ENCODE data around the gene ABRAXAS1. TPM values are rescaled to one million over a fixed set of nuclear protein-coding genes. Genes with fewer than 3 reads are reported as not detected.

Gene ABRAXAS1
- polyA plus RNA-seq, 1 donor (not counting 4 experiments of a cell fraction or from before 2014, with no cell fraction given): 9.4 TPM

- dilution Hi-C loops (cut with MboI; ENCODE audit: extremely low pct_ligation_motif_present, low sequenced_read_pairs): no loop called here
- Histone ChIP-seq H3K9me3 (ENCODE audit: control insufficient read depth, low read depth, low read length) (no peaks in the 10 kb centered on the region), H3K4me1 (ENCODE audit: control insufficient read depth, extremely low read depth, insufficient read depth, low read length) (no peaks in the 10 kb centered on the region), H3K9ac (ENCODE audit: control insufficient read depth, extremely low read depth, insufficient read depth, low read length) (no peak overlapping the region), H4K20me1 (ENCODE audit: control insufficient read depth, extremely low read depth, insufficient read depth, low read length) (no peaks in the 10 kb centered on the region), H3K9me1 (ENCODE audit: control insufficient read depth, extremely low read depth, insufficient read depth, low read length) (no peaks in the 10 kb centered on the region), H2AFZ (ENCODE audit: control insufficient read depth, low read length) (no peak overlapping the region), H3K4me2 (ENCODE audit: control insufficient read depth, extremely low read depth, insufficient read depth, low read depth, low read length) (no peak overlapping the region), H3K79me2 (ENCODE audit: control insufficient read depth, insufficient read depth, low read length) (no peaks in the 10 kb centered on the region), H3K27ac (ENCODE audit: control insufficient read depth, insufficient read depth, low read length) (no peak overlapping the region), H3K36me3 (ENCODE audit: control insufficient read depth in 2 of 2, extremely low read depth in 1 of 2, insufficient read depth in 2 of 2, low read length in 2 of 2) (peaks cover 3 to 6% of the 10 kb centered on the region in 2 experiments), H3K4me3 (ENCODE audit: control insufficient read depth in 2 of 3, extremely low read depth in 1 of 3, insufficient read depth in 2 of 3, low read depth in 1 of 3, low read length in 3 of 3) (no peak overlapping the region), H3K27me3 (ENCODE audit: control insufficient read depth, extremely low read depth, insufficient read depth, low read length) (no peaks in the 10 kb centered on the region)
- FAIRE-seq: no peak
- no peak for TF ChIP-seq EZH2 (IDR thresholded peaks at IDR 0.05; ENCODE audit: low read length)
- no peak for TF ChIP-seq CTCF (optimal IDR thresholded peaks at IDR 0.05 in 1 of 3, IDR thresholded peaks at IDR 0.05 in 1 of 3, conservative IDR thresholded peaks at IDR 0.05 in 1 of 3; ENCODE audit: extremely low read depth in 1 of 3, insufficient read depth in 2 of 3, low read length in 3 of 3)
- no peak for DNase-seq (ENCODE audit: low read depth, low spot score)
Measured at GRCh38 chr4:83440899-83441298, 44.0 kb downstream of the ABRAXAS1 start.

GRCh38 chr4:83440148-83440814, 44.6 kb downstream of the ABRAXAS1 start:
- H3K9me3 ChIP-seq (ENCODE audit: control insufficient read depth, low read depth, low read length): no peaks in the 10 kb centered on the region
- TF ChIP-seq EZH2 (IDR thresholded peaks at IDR 0.05; ENCODE audit: low read length) (no peak), CTCF (optimal IDR thresholded peaks at IDR 0.05 in 1 of 3, IDR thresholded peaks at IDR 0.05 in 1 of 3, conservative IDR thresholded peaks at IDR 0.05 in 1 of 3; ENCODE audit: extremely low read depth in 1 of 3, insufficient read depth in 2 of 3, low read length in 3 of 3) (no peak)
- H3K27ac ChIP-seq (ENCODE audit: control insufficient read depth, insufficient read depth, low read length): no peak overlapping the region
- peaks cover 3 to 6% of the 10 kb centered on the region in 2 experiments for H3K36me3 ChIP-seq (ENCODE audit: control insufficient read depth in 2 of 2, extremely low read depth in 1 of 2, insufficient read depth in 2 of 2, low read length in 2 of 2)
- no peak for DNase-seq (ENCODE audit: low read depth, low spot score)
- no peak for FAIRE-seq
- no peaks in the 10 kb centered on the region for H4K20me1 ChIP-seq (ENCODE audit: control insufficient read depth, extremely low read depth, insufficient read depth, low read length)
- no peaks in the 10 kb centered on the region for H3K27me3 ChIP-seq (ENCODE audit: control insufficient read depth, extremely low read depth, insufficient read depth, low read length)
- H3K9me1 ChIP-seq (ENCODE audit: control insufficient read depth, extremely low read depth, insufficient read depth, low read length): no peaks in the 10 kb centered on the region
- no peak overlapping the region for H3K4me2 ChIP-seq (ENCODE audit: control insufficient read depth, extremely low read depth, insufficient read depth, low read depth, low read length)
- no peak overlapping the region for H2AFZ ChIP-seq (ENCODE audit: control insufficient read depth, low read length)
- no peaks in the 10 kb centered on the region for H3K4me1 ChIP-seq (ENCODE audit: control insufficient read depth, extremely low read depth, insufficient read depth, low read length)
- H3K79me2 ChIP-seq (ENCODE audit: control insufficient read depth, insufficient read depth, low read length): no peaks in the 10 kb centered on the region
- no peak overlapping the region for H3K4me3 ChIP-seq (ENCODE audit: control insufficient read depth in 2 of 3, extremely low read depth in 1 of 3, insufficient read depth in 2 of 3, low read depth in 1 of 3, low read length in 3 of 3)
- H3K9ac ChIP-seq (ENCODE audit: control insufficient read depth, extremely low read depth, insufficient read depth, low read length): no peak overlapping the region
- dilution Hi-C loops (cut with MboI; ENCODE audit: extremely low pct_ligation_motif_present, low sequenced_read_pairs): no loop called here

Data from keratinocyte (primary cell).